ENCODE results near the gene SASS6.
"Not testable (repeated sequence)": the region's sequence is repeated elsewhere in the genome, so short reads cannot be mapped to it uniquely, and the experiment has no call there.

Gene SASS6

DNA sequence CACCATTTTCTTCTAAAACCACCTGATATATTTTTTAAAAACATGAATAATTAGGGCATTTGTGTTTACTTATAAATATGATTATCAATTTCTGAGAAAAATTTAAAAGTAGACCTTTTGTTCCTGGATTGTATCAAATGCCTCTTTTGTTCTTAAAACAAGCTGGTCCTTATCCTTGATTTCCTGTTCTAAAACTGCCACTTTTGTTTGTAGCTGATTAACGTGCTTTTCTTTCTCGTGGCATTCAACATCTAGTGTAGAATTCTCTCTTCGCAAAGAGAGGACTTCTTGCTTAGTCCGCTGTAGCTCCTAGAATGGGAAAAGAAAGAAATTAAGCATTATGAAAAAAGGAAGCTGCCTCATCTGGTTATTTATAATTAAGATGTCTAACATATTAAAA, 25.0 kb downstream of the SASS6 start:
- DNase-seq, result no peak

DNA sequence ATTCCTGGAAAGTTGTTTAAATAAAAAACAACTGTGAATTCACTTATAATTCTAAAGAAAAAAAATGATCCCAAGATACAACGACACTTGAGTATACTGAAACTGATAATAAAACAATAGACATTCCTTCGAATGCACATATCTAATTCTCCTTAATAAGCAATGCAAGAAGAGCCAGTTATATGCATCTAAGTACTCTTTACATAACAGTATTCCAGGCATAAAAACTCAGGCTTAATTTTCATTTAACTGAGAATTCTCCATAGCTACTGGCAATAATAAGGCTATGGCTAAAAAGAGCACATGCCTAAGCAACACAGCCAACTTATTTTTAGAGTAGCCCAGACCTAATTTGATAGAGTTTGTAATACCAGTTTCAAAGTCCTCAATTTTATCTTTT, 31.2 kb downstream of the SASS6 start:
- DNase-seq, result no peak

DNA sequence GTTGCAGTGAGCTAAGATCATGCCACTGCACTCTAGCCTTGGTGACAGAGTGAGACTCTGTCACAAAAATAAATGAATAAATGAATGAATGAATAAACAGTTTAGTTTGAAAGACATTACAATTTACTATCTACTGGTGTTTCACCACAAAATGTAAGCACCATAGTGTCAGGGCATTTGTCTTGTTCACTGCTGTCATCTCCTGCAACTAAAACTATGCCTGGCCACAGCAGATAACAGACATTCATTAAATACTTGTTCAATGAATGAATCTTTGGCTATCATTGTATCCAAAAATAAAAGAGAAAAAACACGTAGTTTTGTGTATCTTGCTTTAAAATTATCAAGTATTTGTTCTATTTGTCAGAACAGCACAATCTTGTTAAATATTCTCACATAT, 32.5 kb downstream of the SASS6 start:
- DNase-seq, result no peak

DNA sequence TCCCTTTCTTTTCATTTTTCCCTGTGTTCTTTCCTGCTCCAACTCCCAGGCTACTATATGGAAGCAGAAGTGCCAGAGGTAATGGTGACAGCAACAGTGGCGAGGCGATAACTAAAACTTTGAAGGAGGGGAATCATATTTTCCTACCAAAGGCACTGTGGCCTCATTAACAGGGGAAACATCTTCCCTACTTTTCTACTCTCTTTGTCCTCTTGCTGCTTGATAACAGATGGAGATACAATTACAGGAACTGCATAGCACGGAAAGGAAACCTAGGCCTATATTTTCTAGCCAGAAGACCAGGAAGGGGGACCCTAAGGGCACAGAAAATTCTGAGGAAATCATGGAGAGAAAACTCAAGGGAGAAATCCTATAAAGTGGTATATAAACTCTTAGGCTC, 42.3 kb downstream of the SASS6 start:
- no peak for DNase-seq

DNA sequence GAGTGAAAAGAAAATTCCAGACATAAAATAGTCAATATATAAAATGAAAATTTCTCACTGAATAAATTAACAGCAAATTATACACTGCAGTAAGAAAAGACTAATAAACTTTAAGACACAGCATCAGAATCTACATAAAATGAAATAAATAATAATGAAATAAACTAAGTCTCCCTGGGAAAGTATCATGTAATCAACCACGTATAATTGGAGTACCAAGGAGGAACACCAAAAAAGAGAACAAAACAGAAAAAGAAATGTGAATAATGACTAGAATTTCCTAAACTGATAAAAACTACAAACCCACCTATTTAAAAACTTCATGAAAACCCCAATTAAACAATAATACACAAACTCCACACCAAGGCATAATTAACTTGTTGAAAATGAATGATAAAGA, 43.6 kb downstream of the SASS6 start:
- DNase-seq, result no peak

DNA sequence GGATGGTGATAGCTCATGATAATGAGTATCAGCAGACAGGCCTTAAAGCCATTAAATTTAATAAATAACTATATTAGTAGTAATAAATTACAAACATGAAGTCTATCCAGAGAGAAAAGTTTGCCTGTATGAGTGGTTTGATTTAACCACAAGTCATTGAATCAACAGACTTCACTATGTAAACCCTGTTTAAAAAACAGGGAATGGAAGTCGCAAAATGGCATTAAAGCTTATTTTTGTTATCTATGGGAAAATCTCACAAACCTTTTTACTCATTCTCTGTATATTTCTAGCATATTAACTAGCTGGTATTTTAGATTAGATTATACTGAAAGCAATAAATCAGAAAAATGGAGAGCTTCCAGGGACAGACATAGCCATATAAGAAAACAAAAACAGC, 45.3 kb downstream of the SASS6 start:
- DNase-seq, result no peak

DNA sequence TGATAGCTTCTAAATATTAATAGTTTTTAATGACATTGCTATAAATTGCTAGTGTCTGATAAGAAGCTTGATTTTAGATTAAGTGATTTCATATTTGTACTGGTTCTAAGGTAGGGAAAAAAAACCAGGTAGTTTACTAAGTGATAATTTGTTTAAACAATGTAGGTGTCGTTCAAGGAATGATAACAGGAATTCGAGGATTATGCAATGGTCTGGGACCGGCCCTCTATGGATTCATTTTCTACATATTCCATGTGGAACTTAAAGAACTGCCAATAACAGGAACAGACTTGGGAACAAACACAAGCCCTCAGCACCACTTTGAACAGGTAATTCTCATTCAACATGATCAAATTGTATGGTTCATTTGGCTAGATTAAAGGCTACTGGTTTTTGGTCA, 52.4 kb downstream of the SASS6 start:
- DNase-seq, result no peak

DNA sequence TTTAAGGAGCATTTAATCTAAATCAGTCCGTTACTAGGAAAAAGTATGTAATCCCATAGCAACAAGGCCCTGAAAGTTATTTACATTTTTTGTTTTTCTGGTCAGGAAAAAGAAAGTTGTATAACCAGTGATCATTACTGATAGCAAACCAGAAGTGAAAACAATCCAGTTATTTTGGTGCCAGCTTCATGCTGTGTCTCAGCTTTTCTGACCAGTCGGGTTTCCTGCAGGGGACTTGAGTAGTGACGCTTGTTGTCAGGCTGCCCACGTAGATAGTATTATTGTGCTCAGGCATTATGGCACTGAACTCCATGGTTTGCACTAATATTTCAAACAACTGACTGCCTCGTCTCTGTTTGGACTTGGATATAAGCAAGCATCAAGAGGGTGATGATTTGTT, 55.2 kb downstream of the SASS6 start:
- DNase-seq, result no peak

DNA sequence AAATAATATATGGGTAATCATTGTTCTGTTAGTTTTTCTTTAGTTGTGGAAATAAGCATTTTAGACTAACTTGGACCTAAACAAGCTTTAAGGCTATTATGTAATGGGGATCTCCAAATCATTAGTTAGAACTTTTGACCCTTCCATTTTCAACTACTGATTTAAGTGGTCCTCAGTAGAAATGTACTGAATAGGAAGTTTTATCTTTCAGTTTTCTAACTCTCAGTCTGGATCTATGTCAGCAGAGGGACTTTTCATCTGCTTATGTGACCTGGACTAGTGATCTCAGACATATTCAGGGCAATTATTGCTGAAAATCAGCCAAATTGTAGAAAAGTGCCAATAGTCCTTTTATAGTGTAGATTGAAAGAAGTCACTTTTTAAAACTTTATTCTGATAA, 56.0 kb downstream of the SASS6 start:
- DNase-seq, result no peak

DNA sequence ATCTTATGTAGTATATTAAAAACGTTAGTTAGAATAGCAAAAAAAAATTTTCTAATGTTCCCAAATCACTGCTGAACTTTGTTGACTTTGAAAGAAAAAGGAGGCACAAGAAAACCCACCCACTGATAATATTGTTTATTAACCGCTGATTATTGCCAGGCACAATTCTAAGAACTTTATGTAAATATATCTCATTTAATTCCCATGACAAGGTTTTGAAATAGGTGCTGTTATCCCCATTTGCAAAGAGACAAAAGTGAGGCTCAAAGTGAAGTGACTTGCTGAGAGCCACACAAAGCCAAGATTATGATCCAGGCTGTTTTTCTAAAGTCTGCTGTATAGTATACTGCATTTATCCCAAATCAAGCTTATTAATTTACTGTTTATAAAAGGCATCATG, 56.4 kb downstream of the SASS6 start:
- no peak for DNase-seq

DNA sequence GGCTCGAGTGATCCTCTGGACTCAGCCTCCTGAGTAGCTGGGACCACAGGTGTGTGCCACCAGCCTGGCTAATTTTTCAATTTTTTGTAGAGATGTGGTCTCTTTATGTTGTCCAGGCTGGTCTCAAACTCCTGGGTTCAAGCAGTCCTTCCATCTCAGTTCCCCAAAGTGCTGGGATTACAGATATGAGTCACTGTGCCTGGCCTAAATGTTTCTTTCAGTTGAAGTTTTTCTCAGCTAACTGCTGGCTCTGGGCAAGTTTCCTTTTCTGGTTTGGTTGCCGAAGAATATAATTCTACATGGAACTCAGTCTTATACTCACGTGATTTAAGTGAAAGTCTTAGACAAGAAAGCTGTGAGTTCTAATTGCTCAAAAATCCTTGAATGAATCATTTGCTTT, 57.0 kb downstream of the SASS6 start:
- DNase-seq, result no peak

DNA sequence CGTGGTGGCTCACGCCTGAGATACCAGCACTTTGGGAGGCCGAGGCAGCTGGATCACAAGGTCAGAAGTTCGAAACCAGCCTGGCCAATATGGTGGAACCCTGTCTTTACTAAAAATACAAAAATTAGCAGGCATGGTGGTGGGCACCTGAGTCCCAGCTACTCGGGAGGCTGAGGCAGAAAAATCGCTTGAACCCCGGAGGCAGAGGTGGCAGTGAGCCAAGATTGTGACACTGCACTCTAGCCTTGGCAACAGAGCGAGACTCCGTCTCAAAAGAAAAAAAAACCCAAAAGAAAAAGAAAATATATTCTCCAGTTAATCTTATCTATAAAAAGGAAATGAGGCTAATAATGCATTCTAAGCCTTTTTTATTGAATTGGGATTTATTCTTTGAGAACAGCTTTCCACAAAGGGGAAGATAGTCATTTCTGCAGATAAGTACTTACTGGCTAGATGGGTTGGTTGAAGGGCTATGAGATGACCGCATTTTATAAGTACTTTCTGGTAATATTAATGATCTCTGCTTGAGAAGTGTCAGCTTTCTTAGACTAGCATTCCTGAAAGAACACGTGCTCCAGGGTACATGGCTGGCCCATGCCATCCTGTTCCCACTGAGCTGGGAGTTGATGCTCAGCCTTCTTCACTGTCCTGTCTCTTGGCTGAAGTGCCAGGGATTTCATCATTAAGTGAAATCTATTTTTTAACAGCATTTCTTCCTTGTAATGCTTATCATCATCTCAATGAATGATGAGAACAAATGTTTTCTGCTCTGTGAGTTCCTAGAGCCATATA, 57.9 kb downstream of the SASS6 start:
- no peak for DNase-seq

DNA sequence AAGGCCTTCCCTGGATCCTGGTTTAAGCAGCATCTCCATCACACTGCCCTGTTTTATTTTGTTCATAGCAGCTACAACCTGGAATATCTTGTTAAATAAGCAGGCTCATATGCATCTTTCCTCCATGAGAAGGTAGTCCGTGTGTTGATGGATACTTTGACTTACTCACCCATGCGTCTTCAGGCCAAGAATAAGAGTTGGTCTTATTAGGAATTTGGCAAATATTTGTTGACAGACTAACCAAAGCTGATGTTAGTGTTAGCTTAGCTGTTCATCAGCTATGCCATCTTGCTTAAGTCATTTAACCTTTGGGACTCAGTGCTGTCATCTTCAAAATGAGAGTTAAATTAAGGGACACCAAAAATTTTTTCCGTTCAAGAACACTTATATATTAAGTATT, 59.2 kb downstream of the SASS6 start:
- DNase-seq, result no peak

DNA sequence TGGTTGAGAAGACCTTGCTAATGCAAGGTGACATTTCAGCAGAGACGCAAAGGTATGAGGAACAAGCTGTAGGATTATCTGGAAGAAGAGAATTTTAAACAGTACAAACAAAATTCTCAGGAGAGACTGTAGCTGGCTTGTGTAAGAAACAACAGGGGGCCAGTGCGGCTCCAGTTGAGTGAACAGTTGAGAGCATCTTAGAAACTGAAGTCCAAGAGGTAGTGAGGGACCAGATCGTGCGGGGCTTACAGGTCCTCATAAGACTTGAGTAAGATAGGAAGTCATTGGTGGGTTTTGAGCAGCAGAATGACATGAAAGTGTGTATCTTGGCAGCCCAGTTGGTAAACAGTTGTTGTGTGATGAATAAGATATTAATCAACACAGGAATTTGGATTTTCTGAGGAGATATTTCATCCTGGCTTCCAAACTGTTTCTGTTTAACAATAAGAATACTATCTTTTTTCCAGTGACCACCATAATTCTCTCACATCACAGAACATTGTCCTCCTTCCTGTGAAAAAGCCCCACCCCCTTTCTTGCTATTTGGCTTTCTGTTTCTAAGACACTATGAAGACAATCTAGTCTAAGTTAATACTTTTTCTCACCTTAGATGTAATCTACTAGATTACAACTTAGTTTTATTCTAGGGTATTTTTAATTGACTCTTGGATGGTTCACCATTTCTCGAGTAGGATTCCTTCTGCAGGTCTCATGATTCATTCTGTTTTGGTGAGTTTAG, 62.4 kb downstream of the SASS6 start:
- no peak for DNase-seq

DNA sequence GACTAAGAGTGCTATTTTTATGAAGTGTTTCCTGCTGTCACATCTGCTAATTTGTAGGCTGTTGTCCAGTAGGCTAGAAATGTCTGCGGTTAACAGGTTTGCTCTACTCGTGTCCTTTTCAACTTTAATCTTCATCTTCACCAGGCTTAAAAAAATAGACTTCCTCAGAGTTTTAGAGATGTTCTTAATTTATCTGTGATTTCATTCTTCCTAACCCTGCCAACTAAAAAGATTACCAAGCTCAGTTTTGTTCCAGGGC, 66.8 kb downstream of the SASS6 start:
- DNase-seq, result no peak

DNA sequence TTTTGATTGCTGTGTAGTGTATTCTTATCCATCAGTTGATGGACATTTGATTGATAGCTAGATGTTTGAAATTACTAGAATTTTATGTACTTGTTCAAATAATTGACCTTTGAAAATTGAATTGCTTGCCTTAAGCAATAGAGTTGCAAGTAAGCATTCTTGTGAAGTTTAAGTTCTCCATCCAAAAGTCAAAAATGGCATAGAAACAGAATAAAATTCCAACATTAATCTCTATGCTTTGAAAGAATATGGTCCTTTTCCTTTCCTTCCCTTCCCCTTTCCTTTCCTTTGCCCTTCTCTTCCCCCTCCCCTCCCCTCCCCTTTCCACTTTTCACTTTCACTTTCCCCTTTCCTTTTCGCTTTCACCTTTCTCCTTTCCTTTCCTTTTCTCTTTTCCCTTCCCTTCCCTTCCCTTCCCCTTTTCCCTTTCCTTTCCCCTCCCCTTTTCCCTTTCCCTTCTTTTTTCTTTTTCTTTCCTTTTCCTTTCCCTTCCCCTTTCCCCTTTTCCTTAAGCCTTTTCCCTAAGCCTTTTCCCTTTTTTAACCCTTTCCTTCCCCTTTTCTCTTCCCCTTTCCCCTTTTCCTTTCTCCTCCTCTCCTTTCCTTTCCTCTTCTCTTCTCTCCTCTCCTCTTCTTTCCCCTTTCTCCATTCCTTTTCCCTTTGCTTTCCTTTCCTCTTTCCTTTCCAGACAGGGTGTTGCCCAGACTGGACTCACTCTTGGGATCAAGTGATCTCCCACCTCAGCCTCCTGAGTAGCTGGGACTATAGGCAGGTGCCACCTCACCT, 67.4 kb downstream of the SASS6 start:
- no peak for DNase-seq

DNA sequence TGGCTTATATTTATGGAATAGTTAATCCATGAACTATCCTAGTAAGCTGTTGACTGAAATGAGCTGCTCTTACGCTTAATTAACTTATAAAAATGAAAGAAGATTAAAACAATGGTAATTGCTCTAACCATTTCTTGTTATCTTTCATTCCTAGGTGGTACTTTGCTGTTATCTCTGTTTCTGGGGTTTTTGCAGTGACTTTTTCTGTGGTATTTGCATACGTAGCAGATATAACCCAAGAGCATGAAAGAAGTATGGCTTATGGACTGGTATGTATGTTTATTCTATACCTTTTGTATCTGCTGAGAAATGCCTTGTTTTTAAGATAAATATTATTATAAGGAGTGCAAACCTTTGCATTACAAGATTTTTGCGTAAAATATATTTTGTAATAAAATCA, 71.0 kb downstream of the SASS6 start:
- DNase-seq, result no peak

DNA sequence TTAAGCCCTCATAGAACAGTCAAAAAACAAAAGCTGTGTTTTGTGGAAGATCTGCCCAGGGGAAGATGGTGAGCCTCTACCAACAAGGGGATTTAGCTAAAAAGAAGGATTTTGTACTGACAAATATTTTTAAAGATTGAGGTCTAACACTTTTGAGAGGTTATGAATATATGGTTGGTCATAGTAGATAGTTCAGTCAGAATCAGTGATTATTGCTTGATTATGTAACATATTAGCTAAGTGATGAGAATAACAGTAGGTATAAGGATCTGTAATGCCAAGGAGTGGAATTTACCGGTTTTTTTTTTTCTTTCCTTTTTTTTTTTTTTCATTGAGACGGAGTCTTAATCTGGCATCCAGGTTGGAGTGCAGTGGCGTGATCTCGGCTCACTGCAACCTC, 79.0 kb downstream of the SASS6 start:
- no peak for DNase-seq

DNA sequence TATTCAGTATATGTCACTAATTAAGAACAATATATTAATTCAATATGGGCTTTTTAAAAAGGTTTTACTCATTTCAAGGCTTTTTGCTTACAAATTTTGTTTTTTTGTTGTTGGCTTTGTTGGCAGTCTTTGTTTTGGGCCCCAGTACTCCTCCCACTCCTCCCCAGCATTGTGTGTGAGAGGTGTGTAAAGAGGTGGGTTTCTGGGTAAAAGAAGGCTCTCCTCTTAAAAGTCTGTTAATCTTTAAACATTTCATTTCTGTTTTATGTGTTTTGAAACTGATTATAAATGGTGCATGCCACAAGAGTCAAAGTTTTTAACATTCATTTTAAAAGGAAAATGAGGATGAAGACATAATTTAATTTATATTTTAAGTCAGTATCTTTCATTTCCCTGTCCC, 79.6 kb downstream of the SASS6 start:
- no peak for DNase-seq

DNA sequence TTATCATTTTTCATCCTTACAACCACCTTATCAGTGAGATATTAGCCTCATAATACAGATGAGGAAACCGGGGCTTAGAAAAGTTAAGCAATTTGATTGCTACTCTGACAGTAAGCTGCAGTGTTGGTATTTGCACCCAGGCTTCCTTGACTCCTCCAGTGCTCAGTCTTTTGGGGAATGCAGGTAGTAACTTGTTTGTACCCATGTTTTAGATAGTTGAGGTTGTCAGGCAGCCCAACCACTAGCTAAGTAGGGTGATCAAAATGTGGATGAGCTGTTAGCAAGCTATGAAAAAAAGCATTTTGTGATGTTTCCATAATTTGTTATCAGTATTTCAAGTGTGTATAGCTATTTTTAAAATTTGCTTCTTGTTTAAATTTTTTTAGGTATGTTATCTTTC, 80.8 kb downstream of the SASS6 start:
- no peak for DNase-seq

DNA sequence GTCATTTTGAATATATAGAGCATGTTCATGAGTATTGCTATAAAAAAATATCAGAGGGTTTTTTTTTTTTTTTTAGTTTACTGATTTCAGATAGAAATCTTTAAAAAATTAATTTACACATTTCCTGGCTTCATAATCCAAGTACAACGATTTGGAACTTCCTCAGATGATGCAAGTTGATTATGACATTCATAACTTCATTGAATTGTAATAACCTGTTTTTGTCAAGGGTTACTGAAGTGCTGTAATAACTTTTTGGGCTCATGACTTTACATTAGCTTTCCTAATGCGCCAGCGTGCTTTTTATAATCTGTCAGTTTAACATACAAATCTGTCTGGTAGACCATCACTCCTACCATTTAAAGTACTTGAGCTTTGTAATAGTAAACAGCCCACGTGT, 81.3 kb downstream of the SASS6 start:
- DNase-seq, result no peak

DNA sequence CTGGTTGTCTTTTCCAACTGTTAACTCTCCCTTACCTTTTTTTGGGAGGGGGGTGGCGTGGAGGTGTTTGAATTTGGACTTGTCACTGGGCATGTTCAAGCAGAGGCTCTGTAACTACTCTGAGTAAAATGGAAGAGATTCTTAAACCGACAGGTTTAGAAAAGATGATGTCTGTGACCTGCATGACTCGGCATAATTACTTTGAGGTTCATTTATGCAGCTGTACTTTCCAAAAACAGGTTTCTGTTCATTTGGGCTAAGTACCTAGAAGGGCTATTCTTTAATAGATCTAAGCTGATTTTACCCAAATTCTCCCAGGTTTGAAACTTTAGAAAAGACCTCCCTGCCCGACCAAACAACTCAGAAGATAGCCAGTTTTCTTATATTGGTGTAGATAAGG, 82.6 kb downstream of the SASS6 start:
- no peak for DNase-seq

DNA sequence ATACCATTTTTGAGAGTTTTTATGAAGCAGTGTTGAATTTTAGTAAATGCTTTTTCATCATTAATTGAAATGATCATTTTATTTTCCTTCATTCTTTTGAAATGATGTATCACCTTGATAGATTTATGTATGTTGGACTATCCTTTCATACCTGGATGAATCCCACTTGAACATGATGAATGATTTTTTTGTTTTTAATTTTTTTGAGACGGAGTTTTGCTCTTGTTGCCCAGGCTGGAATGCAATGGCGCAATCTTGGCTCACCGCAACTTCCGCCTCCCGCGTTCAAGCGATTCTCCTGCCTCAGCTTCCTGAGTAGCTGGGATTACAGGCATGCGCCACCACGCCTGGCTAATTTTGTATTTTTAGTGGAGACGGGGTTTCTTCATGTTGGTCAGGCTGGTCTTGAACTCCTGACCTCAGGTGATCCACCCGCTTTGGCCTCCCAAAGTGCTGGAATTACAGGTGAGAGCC, 85.5 kb downstream of the SASS6 start:
- DNase-seq, result not testable (repeated sequence)

DNA sequence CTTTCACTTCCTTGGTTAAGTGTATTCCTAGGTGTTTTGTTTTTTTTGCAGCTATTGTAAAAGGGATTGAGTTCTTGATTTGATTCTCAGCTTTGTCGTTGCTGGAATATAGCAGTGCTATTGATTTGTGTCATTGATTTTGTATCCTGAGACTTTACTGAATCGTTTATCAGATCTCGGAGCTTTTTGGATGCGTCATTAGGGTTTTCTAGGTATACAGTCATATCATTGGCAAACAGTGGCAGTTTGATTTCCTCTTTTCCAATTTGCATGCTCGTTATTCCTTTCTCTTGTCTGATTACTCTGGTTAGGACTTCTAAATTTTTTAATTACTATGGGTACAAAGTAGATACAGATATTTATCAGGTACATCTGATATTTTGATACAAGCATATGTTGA, 87.5 kb downstream of the SASS6 start:
- no peak for DNase-seq
